Body of pancreas (tissue), 4 donors: ENCODE results near the gene MAS1L. TPM values are rescaled to one million over a fixed set of nuclear protein-coding genes. Genes with fewer than 3 reads are reported as not detected.

Experiments
- ATAC-seq: fragments of 150-250 bp; one replicate; pipeline ENCODE4 v1.9.1; 2016
- DNase-seq, 4 donors: peaks; one replicate each; pipeline ENCODE4 v3.0.0-alpha.2; 2019
- H3K27ac ChIP-seq, 4 donors: fragments of 200-600 bp; sonication (generic); 1 replicate in 3 of 4; 2 replicates in 1 of 4; pipeline versions ENCODE4 v1.5.1 to v1.6.1; 2016 to 2019; ENCODE audit warnings: mild to moderate bottlenecking in 1 of 4, mixed read lengths in 1 of 4, moderate library complexity in 1 of 4
- H3K27me3 ChIP-seq, 2 donors: fragments of 200-600 bp; sonication (generic); one replicate each; pipeline ENCODE4 v1.6.0; 2016; ENCODE audit warnings: mild to moderate bottlenecking in 1 of 2
- H3K36me3 ChIP-seq, 2 donors: fragments of 200-600 bp; sonication (generic); replicated peaks in 1 of 2; 2 replicates each; pipeline ENCODE4 v1.5.1; 2016; ENCODE audit warnings: low read depth in 2 of 2; ENCODE audit not compliant: insufficient read depth in 1 of 2
- H3K4me1 ChIP-seq: fragments of 200-600 bp; sonication (generic); one replicate; pipeline ENCODE4 v1.6.0; 2016
- H3K4me3 ChIP-seq, 2 donors: fragments of 200-600 bp; sonication (generic); 1 replicate in 1 of 2; 2 replicates in 1 of 2; pipeline ENCODE4 v1.5.1; 2016 to 2019
- H3K9me3 ChIP-seq, 3 donors: fragments of 200-600 bp; sonication (generic); 1 replicate in 2 of 3; 2 replicates in 1 of 3; pipeline ENCODE4 v1.5.1; 2016
- POLR2A ChIP-seq, 3 donors: fragments of 450-650 bp; IDR thresholded peaks; one replicate each; pipeline ENCODE4 v1.6.1; 2016; ENCODE audit warnings: antibody characterized with exemption in 3 of 3, mild to moderate bottlenecking in 2 of 3
- WGBS, 2 donors: methylation state at CpG; one replicate each; pipeline ENCODE4 v1.1.5; 2017; 5-methylcytosine and 5-hydroxymethylcytosine counted together
- intact Hi-C: fragments of 100-400 bp; cut with DNase I; formaldehyde crosslinking; loops from one replicate; pipeline ENCODE4 v1.15.1; 2023
- total RNA-seq, 2 donors: library from RNA; depleted of rRNA; stranded (reverse); fragments of >200 nt; gene quantifications; one replicate each; pipeline ENCODE4 v1.1.0, GENCODE V29; 2016
- TF ChIP-seq, protein P1 (sequence below), 7 experiments: fragments of 450-650 bp in 4 of 7; fragments of 200-600 bp in 3 of 7; sonication (generic) in 3 of 7; IDR thresholded peaks; one replicate each; pipeline ENCODE4 v1.5.1; 2016 to 2019; ENCODE audit warnings: antibody characterized with exemption in 7 of 7

MAS1L gene
- total RNA-seq, 2 donors from 2014 or later: not detected

DNA sequence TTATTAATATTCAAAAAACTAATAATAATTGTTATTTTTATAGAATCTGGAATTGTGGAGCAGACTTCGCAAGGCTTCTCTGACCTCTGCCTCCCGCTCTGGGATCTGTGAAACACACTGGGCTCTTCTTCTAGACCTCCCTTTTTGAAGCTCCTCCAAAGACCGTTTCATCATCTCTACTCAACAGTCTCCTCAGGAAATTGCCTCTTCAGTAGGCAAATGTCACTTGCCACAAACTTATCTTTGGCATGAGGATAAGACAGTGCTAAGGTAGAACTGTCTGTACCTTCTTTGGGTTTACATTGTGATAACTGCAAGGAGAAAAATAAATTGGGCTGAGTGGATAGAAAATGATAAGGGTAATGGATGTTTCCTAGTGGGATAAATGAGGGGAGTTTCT is 2.3 kb upstream of the MAS1L start:
- WGBS, 2 donors: 78 to 83% methylated on average over 3 of the region's 3 CpGs
- Histone ChIP-seq H3K36me3 (no peaks in the 10 kb centered on the region), H3K27ac (no peak overlapping the region), H3K4me1 (no peaks in the 10 kb centered on the region), H3K9me3 (no peaks in the 10 kb centered on the region), H3K4me3 (no peak overlapping the region), H3K27me3 (no peaks in the 10 kb centered on the region)
- intact Hi-C loops: no loop called here
- no peak for DNase-seq
- TF ChIP-seq, protein P1, sequence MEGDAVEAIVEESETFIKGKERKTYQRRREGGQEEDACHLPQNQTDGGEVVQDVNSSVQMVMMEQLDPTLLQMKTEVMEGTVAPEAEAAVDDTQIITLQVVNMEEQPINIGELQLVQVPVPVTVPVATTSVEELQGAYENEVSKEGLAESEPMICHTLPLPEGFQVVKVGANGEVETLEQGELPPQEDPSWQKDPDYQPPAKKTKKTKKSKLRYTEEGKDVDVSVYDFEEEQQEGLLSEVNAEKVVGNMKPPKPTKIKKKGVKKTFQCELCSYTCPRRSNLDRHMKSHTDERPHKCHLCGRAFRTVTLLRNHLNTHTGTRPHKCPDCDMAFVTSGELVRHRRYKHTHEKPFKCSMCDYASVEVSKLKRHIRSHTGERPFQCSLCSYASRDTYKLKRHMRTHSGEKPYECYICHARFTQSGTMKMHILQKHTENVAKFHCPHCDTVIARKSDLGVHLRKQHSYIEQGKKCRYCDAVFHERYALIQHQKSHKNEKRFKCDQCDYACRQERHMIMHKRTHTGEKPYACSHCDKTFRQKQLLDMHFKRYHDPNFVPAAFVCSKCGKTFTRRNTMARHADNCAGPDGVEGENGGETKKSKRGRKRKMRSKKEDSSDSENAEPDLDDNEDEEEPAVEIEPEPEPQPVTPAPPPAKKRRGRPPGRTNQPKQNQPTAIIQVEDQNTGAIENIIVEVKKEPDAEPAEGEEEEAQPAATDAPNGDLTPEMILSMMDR (IDR thresholded peaks at IDR 0.05): no peak
- TF ChIP-seq POLR2A (IDR thresholded peaks at IDR 0.05): no peak
- no peak for ATAC-seq

DNA sequence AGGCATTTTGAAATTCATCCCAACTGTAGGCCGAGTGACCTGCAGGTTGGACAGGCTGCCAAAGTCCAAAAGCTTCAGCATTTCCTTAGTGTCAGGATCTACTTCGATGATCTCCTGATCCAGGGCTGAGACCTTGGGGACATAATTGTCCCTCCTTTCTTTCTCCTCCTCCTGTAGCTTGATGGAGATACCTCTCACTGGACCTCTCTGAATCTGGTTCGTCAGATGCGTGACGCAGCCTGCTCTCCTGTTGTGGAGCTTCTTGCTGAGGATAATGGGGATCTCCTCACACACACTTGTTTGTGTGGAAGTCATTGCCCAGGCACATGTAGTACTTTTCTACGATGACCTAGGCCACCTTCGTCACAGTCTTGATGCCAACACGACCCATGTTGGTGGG is 1.5 kb upstream of the MAS1L start:
- intact Hi-C loops: no loop called here
- no peaks in the 10 kb centered on the region for H3K36me3 ChIP-seq
- H3K27ac ChIP-seq: no peak overlapping the region
- no peaks in the 10 kb centered on the region for H3K27me3 ChIP-seq
- DNase-seq (no peak), ATAC-seq (no peak)
- H3K4me3 ChIP-seq: no peak overlapping the region
- TF ChIP-seq POLR2A (IDR thresholded peaks at IDR 0.05): no peak
- TF ChIP-seq, protein P1 (IDR thresholded peaks at IDR 0.05): no peak
- WGBS, 2 donors: 87 to 88% methylated on average over 8 of the region's 8 CpGs
- H3K9me3 ChIP-seq: no peaks in the 10 kb centered on the region
- no peaks in the 10 kb centered on the region for H3K4me1 ChIP-seq

DNA sequence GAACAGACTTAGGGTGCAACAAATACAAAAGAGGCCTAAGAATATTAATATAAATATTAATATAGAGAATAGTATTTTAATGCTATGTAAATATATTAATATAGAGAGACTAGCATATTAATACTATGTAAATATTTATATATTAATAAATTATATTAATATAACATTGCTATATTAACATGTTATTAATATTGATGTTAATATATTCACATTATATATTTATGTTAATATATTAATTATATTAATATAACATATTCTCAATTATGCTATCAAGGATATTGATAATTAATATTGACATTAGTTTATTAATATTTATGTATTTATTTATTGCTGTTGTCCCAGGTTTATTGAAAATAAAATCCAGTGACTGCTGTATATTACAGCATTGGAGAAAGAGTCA is 1.1 kb upstream of the MAS1L start:
- Histone ChIP-seq H3K4me1 (no peaks in the 10 kb centered on the region), H3K4me3 (no peak overlapping the region), H3K9me3 (no peaks in the 10 kb centered on the region), H3K27me3 (no peaks in the 10 kb centered on the region), H3K36me3 (no peaks in the 10 kb centered on the region), H3K27ac (no peak overlapping the region)
- no peak for TF ChIP-seq POLR2A (IDR thresholded peaks at IDR 0.05)
- TF ChIP-seq, protein P1 (IDR thresholded peaks at IDR 0.05): no peak
- intact Hi-C loops: no loop called here
- ATAC-seq: no peak
- no peak for DNase-seq

DNA sequence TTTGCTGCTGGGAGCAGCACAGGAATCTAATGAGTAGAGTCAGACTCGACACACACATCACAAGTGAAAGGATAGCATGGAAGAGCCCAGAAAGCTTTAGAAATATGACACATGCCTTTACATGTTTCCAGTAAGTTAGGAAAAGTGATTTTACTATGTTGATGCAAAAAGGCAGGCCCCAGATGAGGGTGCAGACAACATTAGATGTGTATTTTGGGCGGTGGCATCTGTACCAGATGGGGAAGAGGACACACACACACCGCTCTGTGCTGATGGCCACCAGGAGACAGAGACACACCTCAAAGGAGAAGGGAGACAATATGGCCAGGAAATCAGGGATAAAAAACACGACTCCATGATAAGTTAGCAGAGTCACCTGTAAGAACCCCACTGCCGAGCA is 625 bp downstream of the MAS1L start:
- WGBS, 2 donors: 60 to 68% methylated on average over 5 of the region's 5 CpGs
- no peaks in the 10 kb centered on the region for H3K27me3 ChIP-seq
- ATAC-seq (no peak), DNase-seq (no peak)
- H3K9me3 ChIP-seq: no peaks in the 10 kb centered on the region
- H3K36me3 ChIP-seq: no peaks in the 10 kb centered on the region
- TF ChIP-seq, protein P1 (IDR thresholded peaks at IDR 0.05): no peak
- TF ChIP-seq POLR2A (IDR thresholded peaks at IDR 0.05): no peak
- H3K27ac ChIP-seq: no peak overlapping the region
- no peak overlapping the region for H3K4me3 ChIP-seq
- intact Hi-C loops: no loop called here
- H3K4me1 ChIP-seq: no peaks in the 10 kb centered on the region

DNA sequence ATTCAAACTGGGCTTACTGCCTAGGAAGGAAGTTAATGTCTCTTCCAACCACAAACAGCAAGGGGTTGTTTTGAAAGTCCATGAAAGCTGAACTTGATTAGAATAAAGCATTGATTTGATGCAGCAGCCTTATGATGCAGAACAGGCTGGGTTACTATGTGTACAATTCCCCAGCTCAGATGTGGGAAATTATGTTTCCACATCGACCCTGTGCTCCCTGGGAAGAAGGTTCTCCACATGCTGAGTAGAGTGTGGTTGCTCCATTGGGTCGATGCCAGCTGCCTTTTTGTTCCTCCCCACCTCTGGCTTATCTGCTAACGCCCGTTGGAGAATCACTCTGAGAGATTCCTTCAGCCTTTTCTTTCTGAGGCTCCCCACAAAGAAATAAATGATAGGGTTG is 1.2 kb downstream of the MAS1L start:
- Histone ChIP-seq H3K36me3 (no peaks in the 10 kb centered on the region), H3K9me3 (no peaks in the 10 kb centered on the region), H3K4me1 (no peaks in the 10 kb centered on the region), H3K4me3 (no peak overlapping the region), H3K27me3 (no peaks in the 10 kb centered on the region), H3K27ac (no peak overlapping the region)
- intact Hi-C loops: no loop called here
- whole genome bisulfite sequencing, 2 donors: 50 to 52% methylated on average over 4 of the region's 4 CpGs
- TF ChIP-seq POLR2A (IDR thresholded peaks at IDR 0.05): no peak
- TF ChIP-seq, protein P1 (IDR thresholded peaks at IDR 0.05): no peak
- DNase-seq (no peak), ATAC-seq (no peak)
